IMR-90 (cell line): Measurements from ENCODE around the gene CDH15.

ENCODE experiments used
- BHLHE40 ChIP-seq: fragments of 150-350 bp; IDR thresholded peaks from 2 replicates; pipeline ENCODE4 v1.6.1; 2016; ENCODE audit warnings: mild to moderate bottlenecking, low read depth, low read length
- CEBPB ChIP-seq: IDR thresholded peaks from 2 replicates; pipeline ENCODE4 v1.6.1; 2012; ENCODE audit warnings: low read depth, low read length, improper control_type of control experiment
- FOS ChIP-seq: fragments of 150-350 bp; IDR thresholded peaks from 2 replicates; pipeline ENCODE4 v1.6.1; 2016; ENCODE audit warnings: low read depth, low read length
- MAFK ChIP-seq: IDR thresholded peaks from 2 replicates; pipeline ENCODE4 v1.6.1; 2012; ENCODE audit warnings: low read depth, low read length, improper control_type of control experiment
- MAZ ChIP-seq: IDR thresholded peaks from 2 replicates; pipeline ENCODE4 v1.6.1; 2012; ENCODE audit warnings: low read depth, mild to moderate bottlenecking, low read length, improper control_type of control experiment, moderate library complexity, borderline replicate concordance
- MXI1 ChIP-seq: IDR thresholded peaks from 2 replicates; pipeline ENCODE4 v1.6.1; 2012; ENCODE audit warnings: low read depth, mild to moderate bottlenecking, low read length, moderate library complexity, borderline replicate concordance
- POLR2A ChIP-seq: IDR thresholded peaks from 2 replicates; pipeline ENCODE4 v1.6.1; 2012; ENCODE audit warnings: mild to moderate bottlenecking, low read depth, low read length
- RCOR1 ChIP-seq: IDR thresholded peaks from 2 replicates; pipeline ENCODE4 v1.6.1; 2012; ENCODE audit warnings: mild to moderate bottlenecking, low read length, improper control_type of control experiment; ENCODE audit not compliant: insufficient replicate concordance
- SMC3 ChIP-seq: fragments of 150-350 bp; IDR thresholded peaks from 2 replicates; pipeline ENCODE4 v1.6.1; 2016; ENCODE audit warnings: low read depth, mild to moderate bottlenecking, antibody characterized with exemption, low read length, moderate library complexity
- USF2 ChIP-seq: fragments of 150-350 bp; IDR thresholded peaks from 2 replicates; pipeline ENCODE4 v1.6.1; 2017; ENCODE audit warnings: mild to moderate bottlenecking, antibody characterized with exemption, low read length, low read depth
- TF ChIP-seq, protein P1 (sequence below): conservative IDR thresholded peaks from 2 replicates; pipeline ENCODE4 v1.5.1; 2012; ENCODE audit warnings: mild to moderate bottlenecking, low read depth, low read length, improper control_type of control experiment

DNA sequence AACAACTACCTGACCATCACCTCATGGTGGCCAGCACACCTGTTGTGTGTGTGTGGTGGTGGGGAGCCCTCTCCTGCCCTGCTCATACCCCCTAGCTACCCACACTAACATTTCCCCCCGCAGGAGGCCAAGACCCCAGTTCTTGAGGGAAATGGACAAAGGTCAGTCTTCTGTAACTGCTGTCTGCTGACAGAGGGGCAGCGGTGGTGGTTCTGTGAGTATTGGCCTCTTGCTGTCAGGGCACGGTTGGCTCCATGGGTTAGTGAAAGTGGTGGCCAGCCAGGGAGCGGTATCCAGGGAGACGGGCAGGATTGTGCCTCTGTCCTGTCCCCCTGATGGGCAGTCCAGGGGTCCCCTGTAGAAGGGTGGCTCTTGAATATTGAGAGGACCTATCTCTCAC lies 72.1 kb downstream of the CDH15 start:
- TF ChIP-seq CEBPB (no peak), POLR2A (no peak), MAFK (no peak), SMC3 (no peak), MAZ (no peak), USF2 (no peak), RCOR1 (no peak), MXI1 (no peak), FOS (no peak), BHLHE40 (no peak)
- TF ChIP-seq, protein P1, sequence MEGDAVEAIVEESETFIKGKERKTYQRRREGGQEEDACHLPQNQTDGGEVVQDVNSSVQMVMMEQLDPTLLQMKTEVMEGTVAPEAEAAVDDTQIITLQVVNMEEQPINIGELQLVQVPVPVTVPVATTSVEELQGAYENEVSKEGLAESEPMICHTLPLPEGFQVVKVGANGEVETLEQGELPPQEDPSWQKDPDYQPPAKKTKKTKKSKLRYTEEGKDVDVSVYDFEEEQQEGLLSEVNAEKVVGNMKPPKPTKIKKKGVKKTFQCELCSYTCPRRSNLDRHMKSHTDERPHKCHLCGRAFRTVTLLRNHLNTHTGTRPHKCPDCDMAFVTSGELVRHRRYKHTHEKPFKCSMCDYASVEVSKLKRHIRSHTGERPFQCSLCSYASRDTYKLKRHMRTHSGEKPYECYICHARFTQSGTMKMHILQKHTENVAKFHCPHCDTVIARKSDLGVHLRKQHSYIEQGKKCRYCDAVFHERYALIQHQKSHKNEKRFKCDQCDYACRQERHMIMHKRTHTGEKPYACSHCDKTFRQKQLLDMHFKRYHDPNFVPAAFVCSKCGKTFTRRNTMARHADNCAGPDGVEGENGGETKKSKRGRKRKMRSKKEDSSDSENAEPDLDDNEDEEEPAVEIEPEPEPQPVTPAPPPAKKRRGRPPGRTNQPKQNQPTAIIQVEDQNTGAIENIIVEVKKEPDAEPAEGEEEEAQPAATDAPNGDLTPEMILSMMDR: no peak
